ENCODE results near the gene CNTNAP4. TPM values are rescaled to one million over a fixed set of nuclear protein-coding genes. Genes with fewer than 3 reads are reported as not detected.

CNTNAP4 gene
- total and polyA plus RNA-seq, 10 of the 15 experiments (the other 5 are each of a cell fraction or from before 2014, with no cell fraction given): 0.45 to 1.9 (median 0.90) TPM

GRCh38 chr16:76577003-76577402 is 299.8 kb downstream of the CNTNAP4 start (continued):
- TF ChIP-seq CUX1 (IDR thresholded peaks at IDR 0.05; ENCODE audit: insufficient replicate concordance, low read depth, low read length) (peak; percentile 96), IKZF1 (conservative IDR thresholded peaks at IDR 0.05) (peak; percentile 68)

GRCh38 chr16:76579277-76579922 is 302.2 kb downstream of the CNTNAP4 start:
- Histone ChIP-seq H3K4me2 (ENCODE audit: control insufficient read depth, insufficient read depth) (no peak overlapping the region), H3K4me3 (no peak overlapping the region), H3K79me2 (ENCODE audit: control insufficient read depth, insufficient read depth, low read length) (no peaks in the 10 kb centered on the region), H3K9me3 (replicated peaks; ENCODE audit: control insufficient read depth, insufficient read depth, low read length) (no peaks in the 10 kb centered on the region; the same call in 2 of the 3 replicates), H4K20me1 (ENCODE audit: control insufficient read depth, insufficient read depth) (no peaks in the 10 kb centered on the region), H3K27me3 (replicated peaks in 1 of 2; ENCODE audit: control insufficient read depth in 2 of 2, insufficient read depth in 2 of 2, low read length in 1 of 2) (no peaks in the 10 kb centered on the region), H3K9ac (ENCODE audit: control insufficient read depth, insufficient read depth, low read length) (no peak overlapping the region), H3K27ac (ENCODE audit: control insufficient read depth, insufficient read depth) (no peak overlapping the region), H2AFZ (ENCODE audit: control insufficient read depth, low read depth, low read length) (no peak overlapping the region), H3K4me1 (ENCODE audit: control insufficient read depth, insufficient read depth, low read length) (0 out of 2 replicates have a peak, but pooled peaks cover 3% of the 10 kb centered on the region), H3K36me3 (ENCODE audit: control insufficient read depth in 2 of 2, insufficient read depth in 2 of 2, low read length in 1 of 2) (no peaks in the 10 kb centered on the region)
- ChIA-PET RAD21 (ENCODE audit: unreplicated experiment) (no interaction called here), POLR2A (no interaction called here), CTCF (no interaction called here), SMC1A (ENCODE audit: uncharacterized antibody, unreplicated experiment) (interaction anchor here (1.0 kb wide), 1 partner anchor 414 kb away, joined by 3 read pairs; no protein-coding TSS in a partner anchor)
- DNase-seq (ENCODE audit: low read depth, low spot score) (no peak), ATAC-seq (peak; percentile 45), FAIRE-seq (no peak)
- intact Hi-C loops (cut with micrococcal nuclease; ENCODE audit: unreplicated experiment): no loop called here
- WGBS (ENCODE audit: insufficient coverage, insufficient replicate concordance, low lambda C conversion rate, missing lambda C conversion rate): 72% methylated on average over 9 of the region's 9 CpGs
- TF ChIP-seq MEF2B (IDR thresholded peaks at IDR 0.05; ENCODE audit: partially characterized antibody, poor library complexity, severe bottlenecking): peak; percentile 58
- no peak for TF ChIP-seq FOXK2 (IDR thresholded peaks at IDR 0.05)
- peak; percentile 58; the same call in 1 of the 2 replicates for TF ChIP-seq PKNOX1 (IDR thresholded peaks at IDR 0.05)
- TF ChIP-seq POLR2AphosphoS5 (IDR thresholded peaks at IDR 0.05; ENCODE audit: low read length): no peak
- TF ChIP-seq ZNF384 (IDR thresholded peaks at IDR 0.05; ENCODE audit: borderline replicate concordance, low read depth, low read length): no peak
- no peak for TF ChIP-seq EP300 (IDR thresholded peaks at IDR 0.05; ENCODE audit: borderline replicate concordance in 1 of 2, control insufficient read depth in 1 of 2, low read depth in 2 of 2, low read length in 2 of 2)
- no peak for TF ChIP-seq ATF3 (IDR thresholded peaks at IDR 0.05; ENCODE audit: borderline replicate concordance, extremely low read depth, low read depth, low read length)
- peak in 1 of 2 experiments; percentile 56; a peak in 1 of 4 replicates for TF ChIP-seq SRF (IDR thresholded peaks at IDR 0.05; ENCODE audit: low read depth in 2 of 2, low read length in 2 of 2)
- in situ Hi-C loops (cut with MboI): no loop called here
- no TSS peak for BruUV-seq (replicated peaks)

All from GM12878 (cell line).